ENCODE measurements around the gene PPP4R1.

DNA sequence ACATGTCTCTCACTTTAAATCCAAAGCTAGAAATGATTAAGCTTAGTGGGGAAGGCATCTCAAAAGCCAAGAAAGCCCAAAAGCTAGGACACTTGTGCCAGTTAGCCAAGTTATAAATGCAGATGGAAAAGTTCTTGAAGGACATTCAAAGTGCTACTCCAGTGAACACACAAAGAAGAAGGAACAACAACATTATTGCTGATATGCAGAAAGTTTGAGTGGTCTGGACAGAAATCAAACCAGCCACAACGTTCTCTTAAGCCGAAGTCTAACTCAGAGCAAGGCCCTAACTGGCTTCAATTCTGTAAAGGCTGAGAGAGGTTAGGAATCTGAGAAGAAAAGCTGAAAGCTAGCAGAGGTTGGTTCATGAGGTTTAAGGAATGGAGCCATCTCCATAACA, 49.0 kb downstream of the PPP4R1 start:
- TF ChIP-seq, protein P1, sequence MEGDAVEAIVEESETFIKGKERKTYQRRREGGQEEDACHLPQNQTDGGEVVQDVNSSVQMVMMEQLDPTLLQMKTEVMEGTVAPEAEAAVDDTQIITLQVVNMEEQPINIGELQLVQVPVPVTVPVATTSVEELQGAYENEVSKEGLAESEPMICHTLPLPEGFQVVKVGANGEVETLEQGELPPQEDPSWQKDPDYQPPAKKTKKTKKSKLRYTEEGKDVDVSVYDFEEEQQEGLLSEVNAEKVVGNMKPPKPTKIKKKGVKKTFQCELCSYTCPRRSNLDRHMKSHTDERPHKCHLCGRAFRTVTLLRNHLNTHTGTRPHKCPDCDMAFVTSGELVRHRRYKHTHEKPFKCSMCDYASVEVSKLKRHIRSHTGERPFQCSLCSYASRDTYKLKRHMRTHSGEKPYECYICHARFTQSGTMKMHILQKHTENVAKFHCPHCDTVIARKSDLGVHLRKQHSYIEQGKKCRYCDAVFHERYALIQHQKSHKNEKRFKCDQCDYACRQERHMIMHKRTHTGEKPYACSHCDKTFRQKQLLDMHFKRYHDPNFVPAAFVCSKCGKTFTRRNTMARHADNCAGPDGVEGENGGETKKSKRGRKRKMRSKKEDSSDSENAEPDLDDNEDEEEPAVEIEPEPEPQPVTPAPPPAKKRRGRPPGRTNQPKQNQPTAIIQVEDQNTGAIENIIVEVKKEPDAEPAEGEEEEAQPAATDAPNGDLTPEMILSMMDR (conservative IDR thresholded peaks at IDR 0.05 in 1 of 2, IDR thresholded peaks at IDR 0.05 in 1 of 2; ENCODE audit: extremely low read depth in 1 of 2, insufficient read depth in 1 of 2, low read depth in 1 of 2, low read length in 2 of 2): no peak
- no peak for TF ChIP-seq EZH2 (IDR thresholded peaks at IDR 0.05; ENCODE audit: borderline replicate concordance, low read length)

Measured in mammary epithelial cell (primary cell).